Measurements from ENCODE around the gene SEPTIN11.

DNA sequence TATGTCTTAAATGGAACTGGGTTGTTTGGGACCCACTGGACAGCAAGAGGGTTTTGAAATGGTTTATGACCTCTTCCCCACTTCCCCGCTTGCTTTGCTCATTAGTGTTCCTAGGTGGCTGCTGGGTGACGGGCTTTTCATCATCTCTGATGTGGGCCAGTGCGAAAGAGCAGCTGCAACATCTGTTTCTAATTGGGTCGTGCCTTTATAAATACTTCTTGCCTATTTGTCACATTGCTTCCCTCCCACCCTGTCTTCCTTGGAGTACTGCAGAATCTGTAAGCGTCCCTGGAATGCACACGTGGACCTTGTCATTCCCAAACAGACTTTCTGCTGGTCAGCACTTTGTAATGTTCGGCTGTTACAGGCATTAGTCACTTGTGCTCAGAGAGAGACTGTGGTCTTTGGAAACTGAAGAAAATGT is 35.2 kb downstream of the SEPTIN11 start:
- no peak for TF ChIP-seq EZH2 (IDR thresholded peaks at IDR 0.05; ENCODE audit: low read length)
- TF ChIP-seq, protein P1, sequence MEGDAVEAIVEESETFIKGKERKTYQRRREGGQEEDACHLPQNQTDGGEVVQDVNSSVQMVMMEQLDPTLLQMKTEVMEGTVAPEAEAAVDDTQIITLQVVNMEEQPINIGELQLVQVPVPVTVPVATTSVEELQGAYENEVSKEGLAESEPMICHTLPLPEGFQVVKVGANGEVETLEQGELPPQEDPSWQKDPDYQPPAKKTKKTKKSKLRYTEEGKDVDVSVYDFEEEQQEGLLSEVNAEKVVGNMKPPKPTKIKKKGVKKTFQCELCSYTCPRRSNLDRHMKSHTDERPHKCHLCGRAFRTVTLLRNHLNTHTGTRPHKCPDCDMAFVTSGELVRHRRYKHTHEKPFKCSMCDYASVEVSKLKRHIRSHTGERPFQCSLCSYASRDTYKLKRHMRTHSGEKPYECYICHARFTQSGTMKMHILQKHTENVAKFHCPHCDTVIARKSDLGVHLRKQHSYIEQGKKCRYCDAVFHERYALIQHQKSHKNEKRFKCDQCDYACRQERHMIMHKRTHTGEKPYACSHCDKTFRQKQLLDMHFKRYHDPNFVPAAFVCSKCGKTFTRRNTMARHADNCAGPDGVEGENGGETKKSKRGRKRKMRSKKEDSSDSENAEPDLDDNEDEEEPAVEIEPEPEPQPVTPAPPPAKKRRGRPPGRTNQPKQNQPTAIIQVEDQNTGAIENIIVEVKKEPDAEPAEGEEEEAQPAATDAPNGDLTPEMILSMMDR (optimal IDR thresholded peaks at IDR 0.05 in 1 of 3, IDR thresholded peaks at IDR 0.05 in 1 of 3, conservative IDR thresholded peaks at IDR 0.05 in 1 of 3; ENCODE audit: extremely low read depth in 1 of 3, insufficient read depth in 2 of 3, low read length in 3 of 3): no peak

All from keratinocyte (primary cell).